HG03175 (cell line): ENCODE results near the gene GFI1B.
"Not testable (repeated sequence)": the region's sequence is repeated elsewhere in the genome, so short reads cannot be mapped to it uniquely, and the experiment has no call there.

Experiments
- ATAC-seq: cut with Tn5 transposase; IDR thresholded peaks from one replicate; pipeline ENCODE4 v1.9.1; 2021; ENCODE audit warnings: mild to moderate bottlenecking, moderate library complexity; ENCODE audit not compliant: unreplicated experiment

The GFI1B gene

GRCh38 chr9:132967908-132968307 is 10.6 kb upstream of the GFI1B start:
- not testable (repeated sequence) for ATAC-seq

GRCh38 chr9:132969783-132970182 is 8.7 kb upstream of the GFI1B start:
- no peak for ATAC-seq

DNA sequence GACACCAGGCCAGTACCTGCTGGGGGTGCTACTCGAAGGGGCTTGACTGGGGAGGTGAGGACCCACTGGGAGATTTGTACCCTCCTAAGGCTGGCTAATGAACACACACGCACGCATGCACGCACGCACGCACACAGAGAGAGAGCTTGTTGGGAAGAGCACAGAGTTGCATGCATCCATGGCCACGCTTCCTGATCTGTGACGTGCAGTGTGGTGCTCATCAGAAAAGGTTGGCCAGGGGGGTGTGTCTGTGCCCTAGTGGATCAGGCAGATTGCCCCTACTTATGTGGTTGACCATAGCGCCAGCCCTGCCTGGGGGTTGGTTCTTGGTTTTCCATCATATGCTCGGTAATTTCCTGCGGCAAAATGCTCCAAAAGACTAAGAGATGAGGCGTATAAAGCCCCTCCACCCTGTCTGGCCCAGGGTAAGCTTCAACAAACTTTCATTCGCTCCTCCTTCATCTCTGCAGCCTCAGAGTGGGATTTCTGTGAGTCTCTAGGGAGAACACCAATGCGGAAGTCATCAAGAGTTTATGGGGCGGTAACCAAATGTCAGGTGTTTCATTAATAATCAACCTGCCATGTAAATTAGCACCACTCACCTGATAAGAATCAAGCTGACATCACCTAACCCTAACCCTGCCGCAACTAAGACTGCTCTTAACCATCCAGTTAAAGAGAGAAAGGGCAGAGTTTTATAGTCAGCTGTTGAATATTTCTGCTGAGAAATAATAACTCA is 8.0 kb upstream of the GFI1B start:
- no peak for ATAC-seq

GRCh38 chr9:132973166-132973565 is 5.3 kb upstream of the GFI1B start:
- no peak for ATAC-seq

DNA sequence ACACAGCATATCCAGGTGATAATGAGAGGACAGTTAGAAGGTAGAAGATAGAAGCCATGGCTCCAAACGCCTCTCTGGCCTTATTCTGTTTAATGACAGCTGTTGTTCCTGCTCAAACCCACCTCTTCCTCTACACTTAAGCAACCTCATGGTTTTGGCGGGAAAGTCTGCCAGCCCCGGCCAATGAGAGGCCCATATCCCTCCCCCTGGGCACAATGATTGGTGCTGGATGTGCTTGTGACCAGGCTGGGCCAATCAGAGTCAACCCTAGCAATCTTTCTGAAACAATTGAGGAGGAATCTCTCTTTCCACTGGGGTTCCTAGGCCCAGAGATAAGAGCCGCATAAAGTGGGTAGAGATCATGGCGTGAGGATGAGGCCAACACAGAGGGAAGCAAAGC is 4.8 kb upstream of the GFI1B start:
- no peak for ATAC-seq

- ATAC-seq: no peak
Observed at GRCh38 chr9:132975961-132976360, 2.5 kb upstream of the GFI1B start.

GRCh38 chr9:132976571-132976970 is 1.9 kb upstream of the GFI1B start:
- no peak for ATAC-seq

GRCh38 chr9:132978112-132978450 is 413 bp upstream of the GFI1B start:
- no peak for ATAC-seq

DNA sequence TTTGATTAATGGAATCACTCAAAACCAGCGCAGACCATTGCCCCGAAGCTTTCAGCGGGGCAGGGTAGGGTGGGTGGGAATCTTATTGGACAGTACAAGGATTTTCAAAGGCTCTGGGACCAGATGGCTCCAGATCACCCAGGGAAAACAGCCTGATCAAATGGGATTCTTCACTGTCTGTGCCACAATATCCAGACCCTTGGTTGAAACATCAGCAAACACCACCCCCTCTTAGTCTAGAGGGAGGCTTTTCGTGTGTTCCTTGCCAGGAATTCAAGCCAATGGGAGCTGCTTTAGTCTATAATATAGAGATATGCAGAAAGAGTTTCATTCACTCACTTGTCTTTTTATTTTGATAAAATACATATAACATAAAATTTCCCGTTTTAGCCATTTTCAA is 1.7 kb downstream of the GFI1B start:
- ATAC-seq: no peak

DNA sequence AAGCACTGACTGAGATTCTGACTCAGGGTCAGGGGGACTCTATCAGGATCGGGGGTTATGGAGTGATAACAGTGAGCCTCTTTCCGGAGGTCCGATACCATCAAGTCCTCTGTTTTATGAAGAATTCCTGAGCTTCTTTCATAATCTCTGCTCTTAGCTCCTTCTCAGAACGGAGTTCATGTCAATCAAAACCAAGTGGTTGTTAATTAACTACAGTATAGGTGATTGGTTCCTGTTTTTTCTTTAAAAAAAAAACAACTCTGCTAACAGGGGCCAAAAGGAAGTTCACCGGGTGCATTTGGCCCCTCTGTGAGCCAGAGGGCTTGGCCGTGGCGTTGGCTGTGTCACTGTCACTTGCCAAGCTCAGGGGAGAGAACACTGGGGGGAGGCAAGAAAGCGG is 4.0 kb downstream of the GFI1B start:
- peak; percentile 71 for ATAC-seq

- ATAC-seq: no peak
Observed at GRCh38 chr9:132983491-132984201, 5.2 kb downstream of the GFI1B start.

- ATAC-seq: no peak
Observed at GRCh38 chr9:132984202-132985070, 5.9 kb downstream of the GFI1B start.

GRCh38 chr9:132985071-132985350 is 6.5 kb downstream of the GFI1B start:
- ATAC-seq: no peak

DNA sequence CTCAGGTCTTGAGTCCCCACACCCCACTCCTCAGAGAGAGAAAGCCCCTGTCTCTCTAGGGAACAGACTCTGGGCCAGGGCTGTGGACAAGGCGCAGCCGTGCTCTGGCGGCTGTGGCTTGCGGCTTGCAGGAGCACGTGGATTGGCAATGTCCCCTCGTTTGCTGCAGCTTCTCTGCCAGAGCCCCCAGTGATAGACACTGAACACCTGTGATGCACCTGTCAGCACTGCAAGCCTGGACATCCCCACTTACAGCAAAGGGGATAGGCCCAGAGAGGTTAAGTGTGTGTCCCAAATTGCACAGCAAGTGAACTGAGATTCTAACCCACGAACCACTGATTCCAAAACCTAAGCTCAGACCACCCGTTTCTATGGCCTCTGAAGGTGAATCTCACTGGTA is 7.0 kb downstream of the GFI1B start:
- ATAC-seq: no peak

- no peak for ATAC-seq
Observed at GRCh38 chr9:132986114-132986513, 7.6 kb downstream of the GFI1B start.

- ATAC-seq: no peak
Observed at GRCh38 chr9:132986640-132987620, 8.4 kb downstream of the GFI1B start.

DNA sequence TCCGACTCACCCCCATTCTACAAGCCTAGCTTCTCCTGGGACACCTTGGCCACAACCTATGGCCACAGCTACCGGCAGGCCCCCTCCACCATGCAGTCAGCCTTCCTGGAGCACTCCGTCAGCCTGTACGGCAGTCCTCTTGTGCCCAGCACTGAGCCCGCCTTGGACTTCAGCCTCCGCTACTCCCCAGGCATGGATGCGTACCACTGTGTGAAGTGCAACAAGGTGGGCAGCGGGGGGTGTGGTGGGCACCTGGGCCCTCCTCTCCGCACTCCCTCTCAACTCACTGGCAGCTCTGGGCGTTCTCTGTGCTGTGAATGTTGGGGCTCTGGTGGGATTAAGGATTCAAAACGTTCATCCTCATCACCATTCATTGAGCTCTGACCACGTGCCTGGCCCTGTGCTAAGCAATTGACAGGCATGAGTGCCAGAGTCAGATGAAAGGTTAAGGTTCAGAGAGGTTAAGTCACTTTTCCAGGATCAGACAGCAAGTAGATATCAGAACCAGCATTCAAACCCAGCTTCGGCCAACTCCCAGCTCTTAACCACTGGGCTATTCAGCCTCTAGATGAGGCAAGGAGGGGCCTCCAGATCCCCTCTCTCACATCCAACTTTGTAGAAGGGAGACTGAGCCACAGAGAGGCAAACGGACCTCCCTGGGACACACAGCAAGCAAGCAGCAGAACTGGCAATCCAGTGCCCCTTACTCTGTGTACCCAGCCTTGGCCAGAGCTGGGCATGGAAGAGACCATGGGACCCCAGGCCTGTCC is 9.9 kb downstream of the GFI1B start:
- no peak for ATAC-seq

DNA sequence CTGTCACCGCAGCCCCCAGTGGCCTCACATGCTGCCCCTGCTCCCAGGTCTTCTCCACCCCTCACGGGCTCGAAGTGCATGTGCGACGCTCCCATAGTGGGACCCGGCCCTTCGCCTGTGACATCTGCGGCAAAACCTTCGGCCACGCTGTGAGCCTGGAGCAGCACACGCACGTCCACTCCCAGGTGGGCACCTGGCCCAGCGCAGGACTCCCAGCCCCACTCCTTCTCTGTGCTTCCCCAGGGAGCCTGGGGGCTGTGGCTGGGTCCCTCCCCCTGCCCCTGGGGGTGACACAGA is 10.5 kb downstream of the GFI1B start:
- no peak for ATAC-seq

DNA sequence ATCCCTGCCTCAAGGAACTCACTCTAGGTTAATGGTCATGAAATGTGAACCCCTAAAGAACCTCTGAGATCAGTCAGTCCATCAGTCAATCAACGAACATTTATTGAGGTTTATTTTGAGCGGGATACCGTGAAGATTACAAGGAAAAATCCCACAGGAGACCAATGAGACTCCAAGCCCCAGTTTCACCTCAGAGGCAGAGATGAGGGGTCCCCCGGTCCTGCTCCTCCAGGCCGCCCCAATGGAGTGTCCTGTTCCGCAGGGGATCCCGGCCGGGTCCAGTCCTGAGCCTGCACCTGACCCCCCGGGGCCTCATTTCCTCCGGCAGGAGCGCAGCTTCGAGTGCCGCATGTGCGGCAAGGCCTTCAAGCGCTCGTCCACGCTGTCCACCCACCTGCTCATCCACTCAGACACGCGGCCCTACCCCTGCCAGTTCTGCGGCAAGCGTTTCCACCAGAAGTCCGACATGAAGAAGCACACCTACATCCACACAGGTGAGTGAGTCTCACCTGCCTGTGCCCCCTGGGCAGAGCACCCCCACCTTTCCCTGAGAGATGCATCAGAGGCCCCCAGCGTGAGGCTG is 11.0 kb downstream of the GFI1B start:
- ATAC-seq: no peak

- ATAC-seq: not testable (repeated sequence)
Observed at GRCh38 chr9:132989998-132990557, 11.6 kb downstream of the GFI1B start.
